ENCODE data around the gene SHPK.
"Not testable (repeated sequence)": the region's sequence is repeated elsewhere in the genome, so short reads cannot be mapped to it uniquely, and the experiment has no call there.

SHPK gene

DNA sequence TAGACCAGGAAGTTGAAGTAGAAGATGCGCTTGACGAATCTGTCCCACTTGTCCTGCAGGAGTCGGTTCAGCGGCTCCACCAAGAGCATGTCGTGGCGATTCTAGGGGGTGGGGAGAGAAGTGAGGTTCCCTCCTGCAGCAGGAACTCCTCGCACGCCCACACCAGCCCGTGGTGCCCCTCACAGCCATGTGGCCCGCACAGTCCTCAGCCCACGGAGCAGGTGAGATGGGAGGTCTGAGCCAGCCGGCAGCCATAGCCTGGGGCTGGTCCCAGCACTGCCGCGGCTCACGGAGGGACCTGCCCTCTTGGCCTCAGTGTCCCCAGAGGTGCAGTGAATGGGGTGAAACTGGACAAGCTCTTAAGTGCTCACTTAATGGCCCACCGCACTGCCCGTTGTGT is 50.2 kb downstream of the SHPK start:
- no peak for DNase-seq

DNA sequence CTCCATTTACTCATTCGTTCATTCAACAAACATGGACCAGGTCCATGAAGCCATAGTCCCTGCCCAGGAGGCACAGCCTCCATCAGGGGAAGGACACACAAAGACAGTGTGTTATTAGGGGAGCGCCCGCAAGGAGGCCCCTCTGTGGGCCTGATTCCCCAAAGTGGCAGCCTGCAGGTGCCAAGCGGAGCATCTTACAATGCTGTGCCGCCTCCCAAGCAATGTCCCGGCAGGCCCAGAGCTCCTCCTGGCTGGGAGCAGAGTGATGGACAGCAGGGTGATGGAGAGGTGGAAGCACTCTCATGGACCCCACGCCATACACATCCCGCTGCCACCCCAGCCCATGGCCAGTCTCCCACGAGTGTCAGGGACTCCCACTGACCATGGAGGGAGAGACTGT is 52.6 kb downstream of the SHPK start:
- DNase-seq, result no peak

DNA sequence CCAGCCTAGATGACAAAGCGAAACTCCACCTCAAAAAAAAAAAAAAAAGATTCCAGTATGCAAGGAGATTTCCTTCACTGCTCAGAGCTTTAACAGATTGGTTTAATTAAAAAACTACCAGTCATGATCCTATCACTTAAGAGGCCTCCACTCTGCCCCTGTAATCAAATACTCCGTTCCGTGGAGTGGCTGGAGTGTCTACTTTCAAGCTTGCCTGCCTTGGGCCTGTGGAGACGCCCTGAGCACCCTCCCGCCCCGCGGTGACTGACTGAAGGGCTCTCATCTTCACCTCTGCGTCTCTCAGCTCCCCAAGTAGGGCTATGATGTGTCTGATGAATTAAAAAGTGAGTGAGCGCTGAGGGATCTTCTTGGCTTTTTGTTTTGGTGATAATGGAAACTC is 53.1 kb downstream of the SHPK start:
- DNase-seq, result no peak

DNA sequence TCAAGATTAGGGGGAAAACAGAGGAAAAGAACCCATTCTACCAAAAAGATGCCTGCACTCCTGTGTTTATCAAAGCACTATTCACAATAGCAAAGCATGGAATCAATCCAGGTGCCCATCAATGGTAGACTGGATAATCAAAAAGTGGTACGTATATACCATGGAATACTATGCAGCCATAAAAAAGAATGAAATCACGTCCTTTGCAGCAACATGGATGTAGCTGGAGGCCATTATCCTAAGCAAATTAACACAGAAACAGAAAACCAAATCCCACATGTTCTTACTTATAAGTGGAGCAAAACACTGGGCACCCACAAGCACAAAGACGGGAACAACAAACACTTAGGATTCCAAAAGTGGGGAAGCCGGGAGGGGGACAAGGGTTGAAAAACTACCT is 57.4 kb downstream of the SHPK start:
- not testable (repeated sequence) for DNase-seq

DNA sequence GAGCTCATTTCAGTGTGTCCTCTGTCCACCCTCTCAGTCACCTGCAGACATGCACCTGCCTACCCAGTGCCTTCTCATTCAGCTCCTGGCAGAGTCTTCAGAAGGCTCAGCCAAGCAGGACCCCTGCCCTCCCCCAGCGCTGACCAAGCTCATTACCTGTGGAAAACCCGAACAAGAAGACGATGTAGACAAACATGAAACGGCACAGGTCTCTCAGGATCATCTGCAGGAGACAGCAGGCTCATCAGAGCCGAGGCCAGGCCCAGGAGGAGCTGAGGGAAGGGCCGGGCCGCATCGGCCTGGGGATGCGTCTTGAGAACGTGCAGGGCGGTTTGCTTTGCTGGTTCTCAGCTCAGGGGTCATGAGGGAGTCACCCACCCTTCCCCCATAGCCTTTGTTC is 59.1 kb downstream of the SHPK start:
- no peak for DNase-seq

DNA sequence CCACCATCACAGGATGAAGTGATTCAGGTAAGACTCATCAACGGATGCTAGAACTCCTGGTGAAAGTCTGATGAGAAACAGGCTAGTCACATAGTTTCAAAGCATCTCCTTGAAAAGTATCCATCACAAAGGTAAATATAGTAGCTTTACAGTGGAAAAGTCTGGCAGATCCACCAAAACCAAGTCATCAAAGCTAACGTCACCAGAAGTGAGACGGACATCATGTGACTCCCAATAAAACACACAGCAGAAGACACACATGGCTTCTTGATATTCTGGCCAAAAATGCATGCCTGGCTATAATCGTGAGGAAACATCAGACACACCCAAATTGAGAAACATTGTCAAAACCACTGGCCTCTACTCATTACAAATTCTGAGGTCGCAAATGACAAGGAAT is 60.5 kb downstream of the SHPK start:
- peak; percentile 21 for DNase-seq

DNA sequence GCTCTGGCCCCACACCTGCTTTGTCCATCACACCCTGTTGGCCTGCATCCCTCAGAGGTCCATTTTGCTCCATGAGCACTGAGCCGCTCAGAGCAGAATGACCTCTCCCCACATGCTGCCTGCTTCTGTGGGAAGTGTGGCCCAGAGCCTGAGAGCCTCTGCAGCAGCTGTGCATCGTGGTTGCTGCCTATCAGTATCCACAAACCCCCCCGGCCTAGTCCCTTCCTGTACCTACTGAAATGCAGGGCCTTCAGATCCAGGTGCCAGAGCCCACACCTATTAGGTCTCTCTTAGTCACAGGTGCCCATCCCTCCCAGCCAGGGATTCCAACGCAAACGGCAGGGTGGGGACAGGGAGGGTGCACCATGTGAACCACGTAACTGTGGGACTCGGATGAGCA is 61.8 kb downstream of the SHPK start:
- no peak for DNase-seq

DNA sequence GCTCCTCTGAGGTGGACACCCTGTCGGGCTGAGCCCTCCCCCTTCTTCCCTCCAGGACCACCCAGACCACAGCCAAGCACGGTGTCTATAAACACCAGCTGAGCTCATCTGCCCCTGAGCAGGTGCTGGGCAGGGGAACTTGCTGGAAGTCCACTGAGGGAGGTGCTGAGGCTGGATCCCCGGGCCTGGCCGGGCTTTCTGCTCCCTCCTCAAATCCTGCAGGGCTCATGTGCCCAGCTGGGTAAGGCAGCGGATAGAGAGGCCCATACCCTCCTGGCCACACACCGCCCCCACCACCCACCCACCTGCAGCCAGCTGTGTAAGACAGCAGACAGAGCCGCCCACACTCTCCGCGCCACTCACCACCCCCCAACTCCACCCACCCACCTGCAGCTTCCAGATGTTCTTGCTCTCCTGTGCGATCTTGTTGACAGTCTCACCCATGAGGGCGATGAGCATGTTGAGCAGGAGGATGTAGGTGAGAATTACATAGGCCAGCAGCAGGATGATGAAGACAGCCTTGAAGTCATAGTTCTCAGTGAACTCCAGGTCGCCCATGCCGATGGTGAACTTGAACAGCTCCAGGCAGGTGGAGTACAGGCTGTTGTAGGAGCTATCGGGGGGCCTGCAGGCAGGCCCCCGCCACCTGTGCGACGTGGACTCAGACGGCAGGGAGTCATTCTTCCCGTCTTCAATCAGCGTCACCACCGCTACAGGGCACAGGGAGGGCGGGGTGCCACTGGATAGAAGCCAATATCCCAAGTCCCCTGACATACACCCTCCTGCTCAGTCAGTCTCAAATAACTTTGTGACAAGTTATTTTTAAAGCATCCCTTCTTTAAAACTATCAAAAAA is 62.6 kb downstream of the SHPK start:
- DNase-seq, result no peak

DNA sequence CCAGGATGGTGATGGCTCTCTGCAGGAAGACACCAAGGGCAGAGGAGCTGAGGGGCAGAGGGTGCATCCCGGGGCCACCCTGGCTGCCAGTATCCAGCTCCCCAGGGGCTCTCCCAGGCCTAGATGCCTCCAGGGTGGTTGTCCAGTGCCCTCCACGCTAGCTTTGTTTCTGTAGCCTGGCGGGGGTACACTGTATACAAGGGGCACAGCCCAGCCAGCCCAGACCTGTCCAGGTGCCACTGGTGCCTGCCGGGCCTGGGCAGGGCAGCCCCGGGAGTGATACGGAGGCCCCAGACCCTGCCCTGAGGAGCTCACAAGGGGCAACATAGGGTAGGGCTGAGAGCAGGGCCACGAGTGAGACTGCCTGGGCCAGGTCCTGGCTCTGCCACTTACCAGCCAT is 63.8 kb downstream of the SHPK start:
- DNase-seq, result no peak

DNA sequence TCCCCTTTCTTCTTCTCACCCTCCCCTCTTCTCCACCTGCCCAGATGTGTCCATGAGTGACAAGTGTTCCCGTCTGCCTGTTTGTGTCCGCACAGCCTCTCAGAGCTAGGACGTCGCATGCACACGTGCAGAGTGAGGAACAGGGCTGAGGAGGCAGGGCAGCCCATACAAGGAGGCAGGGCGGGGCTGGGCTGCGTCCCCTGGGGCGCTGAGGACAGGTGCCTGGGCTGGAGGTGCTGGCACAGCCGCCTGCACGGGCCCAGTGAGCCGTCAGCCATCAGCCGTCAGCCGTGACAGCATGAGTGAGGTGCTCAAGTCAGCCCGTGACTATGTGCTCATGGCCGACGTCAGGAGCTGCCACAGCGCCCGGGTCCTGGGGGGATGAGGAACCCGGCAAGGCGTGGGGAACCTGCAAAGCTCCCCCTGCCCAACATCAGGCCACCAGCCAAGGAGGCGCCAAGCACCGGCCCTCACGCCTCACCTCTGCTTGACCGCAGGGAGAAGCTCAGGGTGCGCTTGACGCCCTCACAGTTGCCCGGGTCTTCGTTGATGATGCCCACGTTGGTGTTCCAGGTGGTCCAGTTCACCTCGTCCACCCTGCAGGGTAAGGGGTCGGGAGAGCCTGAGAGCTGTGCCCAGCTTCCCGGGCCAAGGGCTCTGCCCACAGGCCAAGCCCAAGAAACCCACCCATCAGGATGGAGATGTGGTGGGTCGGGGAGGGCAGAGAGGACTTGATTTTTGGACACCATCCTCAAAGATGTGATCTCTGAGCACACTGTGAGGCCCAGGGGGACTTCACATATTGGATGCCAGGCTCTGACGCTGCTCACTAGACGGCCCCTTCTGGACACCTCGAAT is 64.8 kb downstream of the SHPK start:
- no peak for DNase-seq

DNA sequence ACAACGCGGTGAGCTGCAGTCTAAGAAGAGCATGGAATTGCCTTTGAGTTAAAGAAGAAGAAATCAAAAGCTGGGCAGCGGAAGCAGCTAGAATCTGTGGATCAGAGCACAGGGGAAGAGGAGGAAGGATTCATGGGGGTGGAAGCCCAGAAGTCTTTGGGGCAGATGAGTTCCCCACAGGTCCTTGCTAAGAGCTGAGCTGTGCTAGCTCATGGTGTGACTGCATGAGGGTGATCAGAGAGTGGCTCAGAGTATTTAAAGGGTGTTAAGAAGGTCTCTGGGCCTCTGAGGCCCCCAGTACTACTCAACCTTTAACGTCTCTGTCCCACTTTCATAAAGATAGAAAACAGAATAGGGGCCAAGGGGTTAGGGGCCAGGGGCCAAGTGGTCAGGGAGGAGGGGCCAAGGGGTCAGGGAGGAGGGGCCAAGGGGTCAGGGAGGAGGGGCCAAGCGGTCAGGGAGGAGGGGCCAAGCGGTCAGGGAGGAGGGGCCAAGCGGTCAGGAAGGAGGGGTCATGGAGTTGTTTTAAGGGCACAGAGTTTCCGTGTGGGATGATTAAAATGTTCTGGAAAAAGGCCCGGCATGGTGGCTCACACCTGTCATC is 66.4 kb downstream of the SHPK start:
- no peak for DNase-seq

DNA sequence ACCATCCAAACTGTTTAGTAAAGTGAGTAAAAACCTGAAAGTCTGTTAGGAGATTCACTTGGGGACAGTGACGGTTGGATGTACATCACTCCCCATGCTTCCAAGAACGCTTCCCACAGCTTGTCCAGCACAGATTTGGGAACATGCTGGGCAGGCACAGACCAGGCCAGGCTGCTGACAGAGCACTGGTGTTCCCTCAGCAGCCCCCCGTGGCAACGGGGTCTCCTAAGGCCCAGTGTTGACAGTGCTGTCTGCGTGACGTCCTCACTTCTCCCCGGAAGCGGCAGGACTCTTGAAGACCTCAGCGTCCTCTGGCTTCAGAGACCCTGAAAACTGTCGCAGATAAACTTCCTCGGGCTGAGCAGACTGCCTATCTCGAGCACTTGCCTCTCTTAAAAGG is 69.5 kb downstream of the SHPK start:
- no peak for DNase-seq

DNA sequence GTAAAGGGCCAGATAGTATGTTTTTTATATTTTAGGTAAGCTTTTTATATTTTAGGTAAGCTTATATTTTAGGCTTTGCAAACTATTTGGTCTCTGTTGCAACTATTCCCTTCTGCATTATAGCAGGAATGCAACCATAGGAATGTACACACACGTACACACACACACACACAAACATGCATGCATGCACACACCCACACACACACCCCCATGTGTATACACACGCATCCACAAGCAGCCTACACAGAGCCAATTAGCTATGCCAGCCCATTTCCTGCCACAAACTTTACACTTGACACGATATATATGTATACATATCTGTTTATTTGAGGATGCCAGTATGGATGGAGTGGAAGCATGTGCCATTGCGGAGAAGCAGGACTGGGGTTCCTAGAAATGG is 70.9 kb downstream of the SHPK start:
- no peak for DNase-seq

DNA sequence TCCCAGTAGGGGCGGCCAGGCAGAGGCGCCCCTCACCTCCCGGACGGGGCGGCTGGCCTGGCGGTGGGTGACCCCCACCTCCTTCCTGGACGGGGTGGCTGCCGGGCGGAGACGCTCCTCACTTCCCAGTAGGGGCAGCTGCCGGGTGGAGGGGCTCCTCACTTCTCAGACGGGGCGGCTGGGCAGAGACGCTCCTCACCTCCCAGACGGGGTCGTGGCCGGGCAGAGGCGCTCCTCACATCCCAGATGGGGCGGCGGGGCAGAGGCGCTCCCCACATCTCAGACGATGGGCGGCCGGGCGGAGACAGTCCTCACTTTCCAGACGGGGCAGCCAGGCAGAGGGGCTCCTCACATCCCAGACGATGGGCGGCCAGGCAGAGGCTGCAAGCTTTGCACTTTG is 71.8 kb downstream of the SHPK start:
- DNase-seq, result not testable (repeated sequence)

DNA sequence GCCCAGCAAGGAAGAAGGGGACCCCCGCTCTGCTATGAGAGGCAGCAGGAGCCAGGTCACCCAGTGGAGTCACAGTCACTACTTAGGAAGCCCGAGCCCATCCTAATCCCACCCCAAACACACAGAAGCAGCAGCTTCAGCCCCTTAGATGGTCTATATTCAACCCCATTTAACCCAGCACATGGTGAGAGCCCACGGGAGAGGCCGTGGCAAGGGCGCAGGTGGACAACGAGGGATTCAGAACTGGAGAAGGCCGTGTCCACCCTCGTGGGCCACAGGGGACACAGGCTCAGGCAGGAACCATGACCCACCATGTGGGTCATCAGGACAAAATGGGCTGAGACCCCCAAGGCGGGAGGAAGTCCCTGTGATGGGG is 76.8 kb downstream of the SHPK start:
- DNase-seq, result no peak

DNA sequence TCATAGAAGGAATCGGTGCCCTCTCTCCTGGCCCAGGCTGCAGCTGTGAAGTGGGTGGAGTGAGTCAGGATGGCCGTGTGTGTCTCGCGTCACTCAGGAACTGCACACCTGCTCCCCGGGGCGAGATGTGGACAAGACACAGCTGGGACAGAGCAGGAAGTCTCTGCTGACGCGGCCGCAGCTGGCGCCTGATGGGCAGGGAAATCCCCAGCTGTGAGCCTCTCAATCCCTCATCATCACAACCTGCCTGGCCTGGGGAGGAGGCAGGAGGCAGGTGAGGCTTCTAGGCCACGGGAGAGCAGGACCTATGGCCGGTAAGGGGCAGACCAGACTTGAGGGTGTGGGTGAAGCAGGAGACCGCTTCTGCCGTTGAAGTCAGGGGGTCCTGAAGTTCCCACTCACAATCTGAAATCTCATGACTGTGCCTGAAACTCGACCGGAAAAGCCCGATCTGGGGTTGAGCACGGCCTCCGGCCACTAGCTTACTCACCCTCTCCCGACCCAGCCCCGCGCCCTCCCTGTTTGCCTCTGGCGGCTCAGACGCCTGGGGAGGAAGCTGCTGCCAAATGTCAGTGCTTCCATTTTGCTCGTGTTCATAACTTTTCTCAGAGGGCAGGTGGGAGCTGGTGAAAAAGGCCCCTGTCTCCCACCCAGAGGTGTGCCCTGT is 77.3 kb downstream of the SHPK start:
- DNase-seq, result no peak
